RWPE2 (cell line): ENCODE results near the gene THSD4.
A peak's percentile ranks its signal among the peaks of the same experiment; 100 is the strongest.

Experiments
- ATAC-seq: fragments of 200-7000 bp; cut with Tn5 transposase; 3 replicates; pipeline ENCODE4 v1.9.1; 2021; ENCODE audit warnings: low read depth
- DNase-seq: peaks from one replicate; pipeline ENCODE4 v3.0.0-alpha.2; 2020; ENCODE audit warnings: low spot score
- H3K27ac ChIP-seq: fragments of 450-650 bp; 2 replicates; pipeline ENCODE4 v1.5.1; 2017; ENCODE audit warnings: mild to moderate bottlenecking; ENCODE audit not compliant: poor library complexity, severe bottlenecking
- H3K27me3 ChIP-seq: fragments of 250-450 bp; sonication (Bioruptor Pico); 2 replicates; pipeline ENCODE4 v1.5.1; 2021; ENCODE audit warnings: mild to moderate bottlenecking, moderate library complexity; ENCODE audit not compliant: insufficient read depth, poor library complexity, severe bottlenecking
- H3K36me3 ChIP-seq: fragments of 250-450 bp; sonication (Bioruptor Pico); 2 replicates; pipeline ENCODE4 v1.5.1; 2020; ENCODE audit warnings: low read depth, mild to moderate bottlenecking, moderate library complexity
- H3K4me1 ChIP-seq: fragments of 250-450 bp; sonication (Bioruptor Pico); 2 replicates; pipeline ENCODE4 v1.5.1; 2021; ENCODE audit warnings: mild to moderate bottlenecking, moderate library complexity; ENCODE audit not compliant: insufficient read depth, poor library complexity, severe bottlenecking
- H3K4me3 ChIP-seq: fragments of 250-450 bp; sonication (Bioruptor Pico); 2 replicates; pipeline ENCODE4 v1.5.1; 2021; ENCODE audit warnings: mild to moderate bottlenecking, moderate library complexity; ENCODE audit not compliant: severe bottlenecking
- H3K9me3 ChIP-seq: fragments of 250-450 bp; sonication (Bioruptor Pico); 2 replicates; pipeline ENCODE4 v1.5.1; 2021; ENCODE audit warnings: mild to moderate bottlenecking, moderate library complexity; ENCODE audit not compliant: severe bottlenecking
- CTCF ChIP-seq: fragments of 450-650 bp; IDR thresholded peaks from one replicate; pipeline ENCODE4 v1.5.1; 2017; ENCODE audit warnings: mild to moderate bottlenecking, moderate library complexity; ENCODE audit not compliant: poor library complexity, severe bottlenecking

The THSD4 gene

DNA sequence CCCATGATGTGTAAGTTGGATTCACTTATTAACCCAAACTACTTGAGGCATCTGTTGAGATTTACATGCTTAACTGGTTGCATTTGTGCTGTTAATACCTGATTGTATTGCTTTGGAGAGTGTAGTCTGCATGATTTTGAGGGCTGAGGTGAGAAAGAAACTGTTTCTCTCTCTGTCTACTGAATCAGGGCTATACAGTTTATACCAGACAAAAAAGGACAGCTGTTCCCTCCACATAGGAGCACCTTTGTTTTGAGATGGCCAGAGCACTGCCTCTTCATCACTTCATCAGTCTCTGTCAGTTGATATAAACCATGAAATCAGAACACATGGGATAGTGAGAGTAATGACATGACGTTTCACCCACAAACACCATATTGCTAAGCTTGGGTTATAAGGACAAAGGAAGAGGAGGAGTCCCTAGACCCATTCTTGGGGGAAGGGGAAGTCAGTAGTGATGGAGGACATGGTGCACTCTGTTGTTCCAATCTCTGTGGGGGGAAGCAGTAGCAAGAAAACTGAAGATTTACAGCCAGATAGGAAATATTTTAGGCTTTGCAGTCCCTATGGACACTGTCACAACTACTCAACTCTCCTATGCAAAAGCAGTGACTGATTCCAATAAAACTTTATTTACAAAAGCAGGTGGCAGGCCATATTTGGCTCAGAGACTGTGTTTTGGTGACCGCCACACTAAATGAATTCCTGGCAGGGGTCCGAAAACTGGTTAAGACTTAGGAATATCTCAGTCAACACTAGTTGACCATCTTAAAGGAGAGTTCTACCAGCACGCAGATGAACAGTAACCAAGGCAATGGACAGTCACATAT lies 571.2 kb downstream of the THSD4 start:
- Histone ChIP-seq H3K4me1 (peaks cover 21% of the 10 kb centered on the region), H3K36me3 (no peaks in the 10 kb centered on the region), H3K4me3 (no peak overlapping the region), H3K27me3 (no peaks in the 10 kb centered on the region), H3K9me3 (no peaks in the 10 kb centered on the region), H3K27ac (no peak overlapping the region)
- TF ChIP-seq CTCF, result no peak
- ATAC-seq, result no peak
- no peak for DNase-seq

- TF ChIP-seq CTCF, result no peak
- H3K27ac ChIP-seq, result no peak overlapping the region
- H3K4me3 ChIP-seq, result no peak overlapping the region
- peaks cover 27% of the 10 kb centered on the region for H3K4me1 ChIP-seq
- no peak for DNase-seq
- no peaks in the 10 kb centered on the region for H3K36me3 ChIP-seq
- H3K9me3 ChIP-seq, result no peaks in the 10 kb centered on the region
- no peaks in the 10 kb centered on the region for H3K27me3 ChIP-seq
- no peak for ATAC-seq
Observed at GRCh38 chr15:71687902-71688508, 572.7 kb downstream of the THSD4 start.

- TF ChIP-seq CTCF, result no peak
- Histone ChIP-seq H3K4me3 (no peak overlapping the region), H3K27ac (no peak overlapping the region), H3K4me1 (peaks cover 22% of the 10 kb centered on the region), H3K27me3 (no peaks in the 10 kb centered on the region), H3K9me3 (no peaks in the 10 kb centered on the region), H3K36me3 (no peaks in the 10 kb centered on the region)
- ATAC-seq, result no peak
- DNase-seq, result no peak
Observed at GRCh38 chr15:71688509-71689094, 573.3 kb downstream of the THSD4 start.

DNA sequence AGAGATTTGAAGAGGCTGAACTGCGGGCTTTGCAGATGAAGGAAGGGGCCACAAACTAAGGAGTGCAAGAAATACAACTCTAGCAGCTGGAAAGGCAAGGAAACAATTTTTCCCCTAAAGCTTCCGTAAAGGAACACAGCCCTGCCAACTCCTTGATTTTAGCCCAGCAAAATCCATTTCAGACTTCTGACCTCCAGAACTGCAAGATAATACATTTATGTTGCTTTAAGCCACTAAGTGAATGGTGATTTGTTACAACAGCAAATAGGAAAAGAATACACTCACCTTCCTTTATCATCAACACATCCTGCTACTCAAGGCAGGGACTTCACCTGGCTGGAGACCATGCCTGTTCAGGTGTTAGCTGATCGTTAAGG lies 575.8 kb downstream of the THSD4 start:
- Histone ChIP-seq H3K27ac (peak overlapping the region; percentile 51), H3K4me1 (peaks cover 16% of the 10 kb centered on the region), H3K9me3 (no peaks in the 10 kb centered on the region), H3K4me3 (no peak overlapping the region), H3K27me3 (no peaks in the 10 kb centered on the region), H3K36me3 (no peaks in the 10 kb centered on the region)
- ATAC-seq (peak; percentile 5; the same call in 1 of the 3 replicates), DNase-seq (no peak)
- no peak for TF ChIP-seq CTCF
